ENCODE data around the gene AFP. TPM values are rescaled to one million over a fixed set of nuclear protein-coding genes. Genes with fewer than 3 reads are reported as not detected.
A peak's percentile ranks its signal among the peaks of the same experiment; 100 is the strongest.

The AFP gene
- total and polyA plus RNA-seq, 2 donors from 2014 or later: 11.6 TPM; not detected in 1

DNA sequence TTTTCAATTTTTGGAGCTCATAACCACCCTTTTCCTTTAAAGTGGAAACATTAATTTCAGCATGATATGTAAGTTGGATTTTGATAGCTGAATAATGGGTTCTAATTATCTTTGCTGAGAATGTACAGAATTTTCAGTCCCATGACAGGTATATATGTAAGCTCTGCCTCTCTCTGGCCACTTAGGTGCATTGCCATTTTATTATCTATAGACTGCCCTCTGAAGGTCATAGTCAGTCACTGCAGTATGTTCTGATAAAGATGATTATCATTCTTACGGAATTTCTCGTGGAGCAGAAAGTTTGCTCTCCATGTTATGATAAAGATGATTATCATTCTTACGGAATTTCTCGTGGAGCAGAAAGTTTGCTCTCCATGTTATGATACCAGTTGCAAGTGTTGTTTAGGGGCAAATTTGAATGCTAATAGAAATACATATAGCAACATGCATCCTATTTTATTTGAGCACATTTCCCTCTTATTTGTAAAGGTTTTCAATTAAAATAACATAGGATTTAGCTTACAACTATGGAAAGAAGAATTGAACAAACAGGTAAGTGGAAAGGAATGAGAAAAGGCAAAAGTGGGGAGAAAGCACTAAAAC, 10.4 kb downstream of the AFP start:
- Histone ChIP-seq H3K36me3 (ENCODE audit: control insufficient read depth in 2 of 3, insufficient read depth in 3 of 3, low read length in 3 of 3) (no peaks in the 10 kb centered on the region), H3K27ac (ENCODE audit: low read depth in 2 of 2, low read length in 2 of 2) (no peak overlapping the region), H3K4me3 (ENCODE audit: low read length in 3 of 3) (no peak overlapping the region), H3K9ac (ENCODE audit: low read length in 3 of 3) (no peak overlapping the region), H3K9me3 (ENCODE audit: control insufficient read depth in 2 of 3, insufficient read depth in 1 of 3, low read length in 3 of 3) (no peaks in the 10 kb centered on the region), H3K4me1 (ENCODE audit: control insufficient read depth in 2 of 3, insufficient read depth in 2 of 3, low read depth in 1 of 3, low read length in 3 of 3) (no peaks in the 10 kb centered on the region), H3K27me3 (ENCODE audit: control insufficient read depth, insufficient read depth, low read length) (no peaks in the 10 kb centered on the region)
- FAIRE-seq: peak; percentile 89
- intact Hi-C loops (cut with DNase I): no loop called here
- DNase-seq: peak in 2 of 5 donors; percentile 29 to 51
- TF ChIP-seq CTCF (IDR thresholded peaks at IDR 0.05; ENCODE audit: borderline replicate concordance, extremely low read depth, insufficient read depth): peak; percentile 53

- H3K4me1 ChIP-seq (ENCODE audit: control insufficient read depth in 2 of 3, insufficient read depth in 2 of 3, low read depth in 1 of 3, low read length in 3 of 3): no peaks in the 10 kb centered on the region
- no peak for FAIRE-seq
- intact Hi-C loops (cut with DNase I): no loop called here
Measured at GRCh38 chr4:73447671-73448070, 11.7 kb downstream of the AFP start.

GRCh38 chr4:73448448-73449203, 12.6 kb downstream of the AFP start:
- FAIRE-seq (no peak), DNase-seq (no peak)
- Histone ChIP-seq H3K27me3 (ENCODE audit: control insufficient read depth, insufficient read depth, low read length) (no peaks in the 10 kb centered on the region), H3K27ac (ENCODE audit: low read depth in 2 of 2, low read length in 2 of 2) (no peak overlapping the region), H3K36me3 (ENCODE audit: control insufficient read depth in 2 of 3, insufficient read depth in 3 of 3, low read length in 3 of 3) (no peaks in the 10 kb centered on the region), H3K9me3 (ENCODE audit: control insufficient read depth in 2 of 3, insufficient read depth in 1 of 3, low read length in 3 of 3) (no peaks in the 10 kb centered on the region), H3K9ac (ENCODE audit: low read length in 3 of 3) (no peak overlapping the region), H3K4me1 (ENCODE audit: control insufficient read depth in 2 of 3, insufficient read depth in 2 of 3, low read depth in 1 of 3, low read length in 3 of 3) (peaks cover 0 to 5% (median 0%) of the 10 kb centered on the region in 3 donors), H3K4me3 (ENCODE audit: low read length in 3 of 3) (no peak overlapping the region)
- no peak for TF ChIP-seq CTCF (IDR thresholded peaks at IDR 0.05; ENCODE audit: borderline replicate concordance, extremely low read depth, insufficient read depth)
- intact Hi-C loops (cut with DNase I): no loop called here

More at GRCh38 chr4:73447671-73448070, 11.7 kb downstream of the AFP start:
- no peak overlapping the region for H3K9ac ChIP-seq (ENCODE audit: low read length in 3 of 3)
- no peak overlapping the region for H3K27ac ChIP-seq (ENCODE audit: low read depth in 2 of 2, low read length in 2 of 2)
- H3K36me3 ChIP-seq (ENCODE audit: control insufficient read depth in 2 of 3, insufficient read depth in 3 of 3, low read length in 3 of 3): no peaks in the 10 kb centered on the region
- no peak overlapping the region for H3K4me3 ChIP-seq (ENCODE audit: low read length in 3 of 3)
- no peak for DNase-seq
- H3K9me3 ChIP-seq (ENCODE audit: control insufficient read depth in 2 of 3, insufficient read depth in 1 of 3, low read length in 3 of 3): no peaks in the 10 kb centered on the region
- no peaks in the 10 kb centered on the region for H3K27me3 ChIP-seq (ENCODE audit: control insufficient read depth, insufficient read depth, low read length)
- no peak for TF ChIP-seq CTCF (IDR thresholded peaks at IDR 0.05; ENCODE audit: borderline replicate concordance, extremely low read depth, insufficient read depth)

Data from kidney (tissue), 14 donors.